Activated B cell treated with CpG ODN at 0.5 μM for 24 hours (primary cell): ENCODE measurements around the gene SH3TC1. TPM values are rescaled to one million over a fixed set of nuclear protein-coding genes. Genes with fewer than 3 reads are reported as not detected.

Experiments used
- ATAC-seq: fragments of 200-7000 bp; cut with Tn5 transposase; one replicate; pipeline ENCODE4 v1.10.0; 2021; ENCODE audit warnings: low read depth, mild to moderate bottlenecking, moderate library complexity
- CTCF ChIA-PET: fragments of 350-600 bp; sonication (Branson Sonifier 250); formaldehyde crosslinking; loops from one replicate; lab custom pipeline; 2021; ENCODE audit warnings: antibody characterized with exemption; lab: Charles Lee
- POLR2A ChIA-PET: fragments of 350-600 bp; sonication (Branson Sonifier 250); formaldehyde crosslinking; loops from one replicate; lab custom pipeline; 2021; ENCODE audit warnings: antibody characterized with exemption; lab: Charles Lee
- DNase-seq: peaks from one replicate; pipeline ENCODE4 v3.0.0; 2022
- H3K27ac Mint-ChIP-seq: one replicate; pipeline ENCODE4 v1.8.0; 2020; ENCODE audit warnings: mixed read lengths
- H3K27me3 Mint-ChIP-seq: one replicate; pipeline ENCODE4 v1.8.0; 2021; ENCODE audit warnings: mixed read lengths
- H3K36me3 Mint-ChIP-seq: one replicate; pipeline ENCODE4 v1.8.0; 2021; ENCODE audit warnings: low read depth, mixed read lengths
- H3K4me1 Mint-ChIP-seq: one replicate; pipeline ENCODE4 v1.8.0; 2021; ENCODE audit warnings: mixed read lengths
- H3K4me3 Mint-ChIP-seq: one replicate; pipeline ENCODE4 v1.8.0; 2020; ENCODE audit warnings: mild to moderate bottlenecking, mixed read lengths
- H3K9me3 Mint-ChIP-seq: one replicate; pipeline ENCODE4 v1.8.0; 2020; ENCODE audit warnings: mixed read lengths
- CTCF ChIP-seq: fragments of 200-600 bp; IDR thresholded peaks from one replicate; pipeline ENCODE4 v1.8.0; 2022; ENCODE audit warnings: antibody characterized with exemption, mild to moderate bottlenecking
- intact Hi-C: fragments of 100-400 bp; cut with micrococcal nuclease; formaldehyde crosslinking; loops from one replicate; pipeline ENCODE4 v1.15.1; 2024
- total RNA-seq: library from RNA; stranded (reverse); gene quantifications from 2 replicates; pipeline ENCODE4 v1.2.3, GENCODE V29; 2022

SH3TC1 gene
- total RNA-seq, 1 donor from 2014 or later: 135 TPM

GRCh38 chr4:8262637-8263322 lies 63.7 kb downstream of the SH3TC1 start:
- H3K36me3 Mint-ChIP-seq: no peaks in the 10 kb centered on the region
- DNase-seq: no peak
- H3K4me1 Mint-ChIP-seq: no peaks in the 10 kb centered on the region
- H3K9me3 Mint-ChIP-seq: no peaks in the 10 kb centered on the region
- CTCF ChIA-PET: no interaction called here
- no peak for ATAC-seq
- intact Hi-C loops: no loop called here
- POLR2A ChIA-PET: no interaction called here
- TF ChIP-seq CTCF: no peak
- peaks cover 21% of the 10 kb centered on the region for H3K27me3 Mint-ChIP-seq
- H3K4me3 Mint-ChIP-seq: no peak overlapping the region
- H3K27ac Mint-ChIP-seq: no peak overlapping the region

GRCh38 chr4:8263397-8263796 lies 64.3 kb downstream of the SH3TC1 start:
- no peaks in the 10 kb centered on the region for H3K4me1 Mint-ChIP-seq
- ChIA-PET CTCF (no interaction called here), POLR2A (no interaction called here)
- H3K4me3 Mint-ChIP-seq: no peak overlapping the region
- ATAC-seq (no peak), DNase-seq (no peak)
- H3K9me3 Mint-ChIP-seq: no peaks in the 10 kb centered on the region
- H3K27ac Mint-ChIP-seq: no peak overlapping the region
- peaks cover 20% of the 10 kb centered on the region for H3K27me3 Mint-ChIP-seq
- intact Hi-C loops: no loop called here
- H3K36me3 Mint-ChIP-seq: no peaks in the 10 kb centered on the region
- no peak for TF ChIP-seq CTCF

- Mint-ChIP-seq H3K27me3 (peaks cover 27% of the 10 kb centered on the region), H3K36me3 (no peaks in the 10 kb centered on the region), H3K4me1 (no peaks in the 10 kb centered on the region), H3K4me3 (no peak overlapping the region), H3K27ac (no peak overlapping the region), H3K9me3 (no peaks in the 10 kb centered on the region)
- no peak for ATAC-seq
- no peak for DNase-seq
- intact Hi-C loops: no loop called here
- no peak for TF ChIP-seq CTCF
- ChIA-PET CTCF (no interaction called here), POLR2A (no interaction called here)
Measured at GRCh38 chr4:8264106-8264505, 65.0 kb downstream of the SH3TC1 start.

- CTCF ChIA-PET: no interaction called here
- H3K4me1 Mint-ChIP-seq: no peaks in the 10 kb centered on the region
- DNase-seq (no peak), ATAC-seq (no peak)
- H3K27me3 Mint-ChIP-seq: peaks cover 24% of the 10 kb centered on the region
- intact Hi-C loops: no loop called here
- no peaks in the 10 kb centered on the region for H3K36me3 Mint-ChIP-seq
- H3K27ac Mint-ChIP-seq: no peak overlapping the region
- no peak overlapping the region for H3K4me3 Mint-ChIP-seq
- POLR2A ChIA-PET: no interaction called here
- no peaks in the 10 kb centered on the region for H3K9me3 Mint-ChIP-seq
- TF ChIP-seq CTCF: no peak
Measured at GRCh38 chr4:8265171-8265929, 66.3 kb downstream of the SH3TC1 start.

GRCh38 chr4:8266088-8266487 lies 67.0 kb downstream of the SH3TC1 start:
- peaks cover 25% of the 10 kb centered on the region for H3K27me3 Mint-ChIP-seq
- DNase-seq: no peak
- ATAC-seq: no peak
- H3K4me1 Mint-ChIP-seq: no peaks in the 10 kb centered on the region
- H3K9me3 Mint-ChIP-seq: no peaks in the 10 kb centered on the region
- intact Hi-C loops: no loop called here
- ChIA-PET CTCF (interaction anchor here (1.1 kb wide), 1 partner anchor 89 kb away, joined by 3 read pairs; no protein-coding TSS in a partner anchor), POLR2A (no interaction called here)
- H3K4me3 Mint-ChIP-seq: no peak overlapping the region
- H3K36me3 Mint-ChIP-seq: no peaks in the 10 kb centered on the region
- H3K27ac Mint-ChIP-seq: no peak overlapping the region
- TF ChIP-seq CTCF: no peak
